ENCODE data around the gene DNAJB11.
A peak's percentile ranks its signal among the peaks of the same experiment; 100 is the strongest.
"Not testable (repeated sequence)": the region's sequence is repeated elsewhere in the genome, so short reads cannot be mapped to it uniquely, and the experiment has no call there.

DNAJB11 gene

DNA sequence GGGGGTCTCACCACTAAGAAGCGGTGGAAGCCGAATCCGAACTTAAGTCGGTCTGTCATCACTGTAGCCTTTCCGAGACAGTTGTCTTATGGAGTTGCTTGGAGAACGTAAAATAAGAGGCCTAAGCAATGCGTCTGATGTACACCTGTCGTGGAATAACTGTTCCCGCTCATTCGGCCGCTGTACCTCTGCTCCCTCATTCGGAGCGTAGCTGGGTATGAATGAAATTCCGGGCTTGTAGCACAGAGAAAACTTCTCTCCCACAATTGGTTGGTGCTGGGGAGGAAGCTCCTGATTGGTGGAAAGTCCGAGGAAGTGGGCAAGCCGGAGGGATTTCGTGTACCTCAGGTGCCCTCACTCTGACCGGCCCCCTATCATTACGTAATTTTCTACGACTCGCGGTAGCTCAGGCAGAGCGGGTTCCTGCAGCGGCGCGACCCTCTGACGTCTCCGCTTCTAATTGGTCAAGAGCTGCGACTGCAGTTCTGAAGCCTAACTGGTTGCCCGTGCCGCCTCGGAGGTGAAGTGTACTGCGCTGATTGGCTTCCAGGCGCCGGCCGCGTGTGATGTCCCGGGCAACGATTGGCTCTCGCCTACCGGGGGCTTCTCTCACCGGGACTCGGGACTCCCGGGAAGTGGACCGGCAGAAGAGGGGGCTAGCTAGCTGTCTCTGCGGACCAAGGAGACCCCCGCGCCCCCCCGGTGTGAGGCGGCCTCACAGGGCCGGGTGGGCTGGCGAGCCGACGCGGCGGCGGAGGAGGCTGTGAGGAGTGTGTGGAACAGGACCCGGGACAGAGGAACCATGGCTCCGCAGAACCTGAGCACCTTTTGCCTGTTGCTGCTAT is at the start of gene DNAJB11:
Gene DNAJB11, plus strand, starts transcription at position 625 of the 845 bp plus-strand sequence. Its CDS starts 178 bp downstream, at position 803.
- Histone ChIP-seq H3K27ac (ENCODE audit: low read length) (peak within 1 kb of the TSS; percentile 94), H3K4me1 (ENCODE audit: control insufficient read depth in 1 of 2, insufficient read depth in 2 of 2, low read length in 2 of 2) (peaks cover 15 to 32% of the 10 kb centered on the region in 2 donors), H3K9me3 (ENCODE audit: control insufficient read depth in 1 of 2, low read length in 2 of 2) (no peaks in the 10 kb centered on the region), H3K4me3 (ENCODE audit: low read depth in 1 of 2, low read length in 2 of 2) (peak within 1 kb of the TSS; percentile 95 to 96), H3K36me3 (ENCODE audit: control insufficient read depth in 1 of 2, insufficient read depth in 2 of 2, low read length in 2 of 2) (peaks cover 12 to 14% of the 10 kb centered on the region in 2 donors), H3K27me3 (ENCODE audit: low read depth, low read length) (no peaks in the 10 kb centered on the region)

DNA sequence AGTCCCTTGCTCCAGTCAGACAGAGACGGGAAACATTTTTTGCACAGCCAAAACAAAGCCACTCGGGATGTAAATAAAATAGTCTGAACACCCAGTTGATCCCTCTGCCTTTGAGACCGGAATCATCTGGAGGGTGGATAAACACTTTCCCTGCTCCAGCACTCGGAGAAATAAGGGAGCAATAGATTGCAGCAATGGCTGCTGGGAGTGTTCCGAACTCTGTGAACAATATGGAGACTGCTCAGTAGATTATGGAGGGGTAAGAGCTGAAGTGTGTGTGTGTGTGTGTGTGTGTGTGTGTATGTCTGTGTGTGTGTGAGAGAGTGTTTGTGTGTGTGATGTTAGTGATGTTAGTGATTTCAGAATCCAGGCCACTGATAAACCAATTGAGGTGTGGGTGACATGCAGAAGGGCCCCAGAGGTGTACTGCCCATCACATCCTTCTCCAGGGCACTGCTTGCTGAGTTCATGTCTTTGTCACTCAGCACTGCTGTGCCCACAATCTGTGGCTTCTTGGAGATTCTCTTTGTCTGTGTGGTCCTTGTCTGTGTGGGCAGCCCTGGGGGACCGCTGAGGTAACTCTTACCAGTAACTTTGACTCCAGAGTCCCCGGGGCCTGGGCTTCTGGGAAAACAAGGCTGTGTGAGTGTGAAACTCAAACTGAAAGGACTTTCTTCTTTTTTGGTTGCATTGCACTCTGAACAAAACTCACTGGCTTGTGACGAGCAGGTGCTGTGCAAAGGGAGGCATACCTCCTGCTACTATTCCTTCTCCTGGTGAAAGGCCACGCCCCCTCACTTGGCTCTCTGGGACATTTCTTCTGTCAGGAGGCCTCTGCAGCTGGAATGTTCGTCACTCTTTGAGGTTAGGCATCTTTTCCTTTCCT is 49.3 kb upstream of the DNAJB11 start:
- H3K27ac ChIP-seq (ENCODE audit: low read length) = no peak overlapping the region
- no peaks in the 10 kb centered on the region for H3K4me1 ChIP-seq (ENCODE audit: control insufficient read depth in 1 of 2, insufficient read depth in 2 of 2, low read length in 2 of 2)
- H3K9me3 ChIP-seq (ENCODE audit: control insufficient read depth in 1 of 2, low read length in 2 of 2) = peaks cover 0 to 6% of the 10 kb centered on the region in 2 donors
- H3K27me3 ChIP-seq (ENCODE audit: low read depth, low read length) = no peaks in the 10 kb centered on the region
- no peak overlapping the region for H3K4me3 ChIP-seq (ENCODE audit: low read depth in 1 of 2, low read length in 2 of 2)
- no peaks in the 10 kb centered on the region for H3K36me3 ChIP-seq (ENCODE audit: control insufficient read depth in 1 of 2, insufficient read depth in 2 of 2, low read length in 2 of 2)

DNA sequence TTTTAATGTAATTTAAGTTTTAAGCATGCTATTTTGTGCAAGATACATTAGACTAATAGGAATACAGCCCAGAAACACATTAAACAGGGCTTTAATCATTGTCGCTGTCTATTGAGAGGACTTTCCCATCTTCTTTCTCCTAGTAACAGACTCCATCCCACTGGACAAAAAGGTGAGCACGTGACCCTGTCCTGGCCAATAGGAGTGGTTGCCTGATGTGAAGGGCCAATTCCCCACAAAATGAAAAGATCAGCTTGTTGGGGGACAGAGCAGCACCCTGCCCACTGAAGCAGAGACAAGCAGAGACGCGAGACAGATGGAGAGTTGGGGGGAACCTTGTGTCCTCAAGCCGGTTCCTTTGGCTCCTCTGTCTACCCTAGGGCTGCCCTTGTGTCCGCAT is 47.5 kb upstream of the DNAJB11 start:
- no peaks in the 10 kb centered on the region for H3K4me1 ChIP-seq (ENCODE audit: control insufficient read depth in 1 of 2, insufficient read depth in 2 of 2, low read length in 2 of 2)
- no peak overlapping the region for H3K4me3 ChIP-seq (ENCODE audit: low read depth in 1 of 2, low read length in 2 of 2)
- no peak overlapping the region for H3K27ac ChIP-seq (ENCODE audit: low read length)
- H3K9me3 ChIP-seq (ENCODE audit: control insufficient read depth in 1 of 2, low read length in 2 of 2) = no peaks in the 10 kb centered on the region
- H3K36me3 ChIP-seq (ENCODE audit: control insufficient read depth in 1 of 2, insufficient read depth in 2 of 2, low read length in 2 of 2) = no peaks in the 10 kb centered on the region
- H3K27me3 ChIP-seq (ENCODE audit: low read depth, low read length) = no peaks in the 10 kb centered on the region

DNA sequence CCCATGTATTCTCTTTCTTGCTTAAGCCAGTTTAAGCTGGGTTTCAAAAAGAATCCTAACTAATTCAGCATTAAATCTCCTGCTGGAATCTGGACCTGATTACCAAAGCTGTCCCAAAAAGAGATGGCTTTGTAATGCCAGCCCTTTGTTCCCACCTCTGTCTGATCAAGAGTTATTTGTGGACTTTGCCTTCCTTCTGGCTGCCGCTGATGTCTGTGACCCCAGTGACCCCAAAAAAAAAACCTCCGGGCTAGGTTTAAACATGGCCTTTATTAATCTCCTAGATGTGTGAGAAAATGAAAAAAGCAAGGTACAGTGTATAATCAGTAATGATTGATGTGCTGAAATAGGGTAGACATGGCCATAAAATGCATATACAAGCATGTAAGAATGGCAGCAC is 47.1 kb upstream of the DNAJB11 start:
- no peaks in the 10 kb centered on the region for H3K4me1 ChIP-seq (ENCODE audit: control insufficient read depth in 1 of 2, insufficient read depth in 2 of 2, low read length in 2 of 2)

DNA sequence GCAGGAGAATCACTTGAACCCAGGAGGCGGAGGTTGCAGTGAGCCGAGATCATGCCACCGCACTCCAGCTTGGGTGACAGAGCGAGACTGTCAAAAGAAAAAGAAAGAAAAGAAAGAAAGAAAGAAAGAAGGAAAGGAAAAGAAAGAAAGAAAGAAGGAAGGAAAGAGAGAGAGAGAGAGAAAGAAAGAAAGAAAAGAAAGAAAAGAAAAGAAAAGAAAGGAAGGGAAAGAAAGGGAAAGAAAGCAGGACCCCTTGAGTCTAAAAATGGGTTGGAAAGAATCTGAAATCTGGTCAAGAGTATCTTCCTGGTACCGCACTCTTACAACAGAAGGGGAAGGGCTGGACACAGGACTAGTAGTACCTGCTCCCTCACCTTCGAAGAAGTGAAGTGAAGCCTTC is 45.9 kb upstream of the DNAJB11 start:
- H3K4me1 ChIP-seq (ENCODE audit: control insufficient read depth in 1 of 2, insufficient read depth in 2 of 2, low read length in 2 of 2) = no peaks in the 10 kb centered on the region
- no peaks in the 10 kb centered on the region for H3K27me3 ChIP-seq (ENCODE audit: low read depth, low read length)
- no peak overlapping the region for H3K27ac ChIP-seq (ENCODE audit: low read length)
- no peak overlapping the region for H3K4me3 ChIP-seq (ENCODE audit: low read depth in 1 of 2, low read length in 2 of 2)
- H3K36me3 ChIP-seq (ENCODE audit: control insufficient read depth in 1 of 2, insufficient read depth in 2 of 2, low read length in 2 of 2) = no peaks in the 10 kb centered on the region
- no peaks in the 10 kb centered on the region for H3K9me3 ChIP-seq (ENCODE audit: control insufficient read depth in 1 of 2, low read length in 2 of 2)

More for the DNA sequence above, 47.1 kb upstream of the DNAJB11 start:
- no peak overlapping the region for H3K27ac ChIP-seq (ENCODE audit: low read length)
- no peaks in the 10 kb centered on the region for H3K27me3 ChIP-seq (ENCODE audit: low read depth, low read length)
- no peak overlapping the region for H3K4me3 ChIP-seq (ENCODE audit: low read depth in 1 of 2, low read length in 2 of 2)
- H3K36me3 ChIP-seq (ENCODE audit: control insufficient read depth in 1 of 2, insufficient read depth in 2 of 2, low read length in 2 of 2) = no peaks in the 10 kb centered on the region
- H3K9me3 ChIP-seq (ENCODE audit: control insufficient read depth in 1 of 2, low read length in 2 of 2) = no peaks in the 10 kb centered on the region

DNA sequence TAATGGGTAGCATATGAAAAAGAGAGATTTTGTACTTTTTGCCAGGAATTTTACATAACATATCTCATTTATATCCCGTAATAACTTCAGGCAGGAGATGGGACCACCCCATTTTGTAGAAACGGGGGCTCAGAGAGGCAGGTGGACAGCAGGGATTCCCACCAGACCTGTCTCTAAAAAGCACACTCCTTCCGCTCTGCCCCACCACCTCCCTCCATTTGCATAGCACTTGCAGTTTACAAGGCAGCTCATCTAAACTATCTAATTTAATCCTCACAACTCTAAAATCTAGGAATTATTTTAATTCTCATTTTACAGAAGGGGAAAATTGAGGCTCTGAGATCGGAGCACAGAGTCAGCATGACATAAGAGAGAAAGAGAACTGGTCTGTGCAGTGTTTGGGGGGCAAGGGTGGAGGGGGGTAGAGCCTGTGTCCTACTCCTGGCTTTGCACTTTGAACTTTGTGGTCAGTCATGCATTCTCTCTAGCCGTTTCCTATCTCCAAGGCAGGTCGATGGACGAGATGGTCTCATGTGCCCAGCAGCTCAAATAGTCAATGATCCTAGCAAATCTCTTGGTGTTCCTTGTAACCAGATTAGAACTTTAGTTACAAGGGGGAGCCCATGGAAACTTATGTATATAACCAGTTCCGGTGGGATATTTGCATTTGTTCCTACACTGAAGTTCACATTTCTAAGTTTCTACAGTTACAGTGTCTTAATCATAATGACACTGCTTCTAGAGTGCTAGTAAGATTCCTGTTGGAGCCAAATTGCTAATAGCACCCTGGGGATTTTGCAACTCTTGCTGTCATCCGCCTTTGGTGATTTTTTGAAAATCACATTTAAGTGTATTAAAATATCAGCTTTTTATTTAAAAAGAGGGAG is 44.9 kb upstream of the DNAJB11 start:
- no peaks in the 10 kb centered on the region for H3K4me1 ChIP-seq (ENCODE audit: control insufficient read depth in 1 of 2, insufficient read depth in 2 of 2, low read length in 2 of 2)
- no peak overlapping the region for H3K4me3 ChIP-seq (ENCODE audit: low read depth in 1 of 2, low read length in 2 of 2)

DNA sequence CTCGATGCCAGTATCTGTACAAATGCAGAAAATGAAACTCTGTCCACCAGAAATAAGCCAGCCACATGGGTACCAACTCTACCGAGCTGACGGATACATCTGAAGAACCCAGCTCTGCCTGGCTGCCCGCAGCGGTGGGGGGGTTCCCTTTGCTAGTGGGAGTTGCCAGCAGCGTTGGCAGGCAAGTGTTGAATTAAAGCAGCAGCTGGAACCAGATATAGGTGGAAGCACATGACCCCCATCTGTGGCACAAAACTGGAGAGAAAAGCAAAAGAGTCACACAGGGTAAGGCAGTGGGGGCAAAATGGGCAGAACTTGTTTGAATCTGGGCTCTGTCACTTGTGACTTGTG is 44.3 kb upstream of the DNAJB11 start:
- Histone ChIP-seq H3K27me3 (ENCODE audit: low read depth, low read length) (no peaks in the 10 kb centered on the region), H3K27ac (ENCODE audit: low read length) (no peak overlapping the region), H3K9me3 (ENCODE audit: control insufficient read depth in 1 of 2, low read length in 2 of 2) (no peaks in the 10 kb centered on the region), H3K36me3 (ENCODE audit: control insufficient read depth in 1 of 2, insufficient read depth in 2 of 2, low read length in 2 of 2) (no peaks in the 10 kb centered on the region), H3K4me3 (ENCODE audit: low read depth in 1 of 2, low read length in 2 of 2) (no peak overlapping the region), H3K4me1 (ENCODE audit: control insufficient read depth in 1 of 2, insufficient read depth in 2 of 2, low read length in 2 of 2) (no peaks in the 10 kb centered on the region)

More for the DNA sequence above, 44.9 kb upstream of the DNAJB11 start:
- no peaks in the 10 kb centered on the region for H3K36me3 ChIP-seq (ENCODE audit: control insufficient read depth in 1 of 2, insufficient read depth in 2 of 2, low read length in 2 of 2)
- no peak overlapping the region for H3K27ac ChIP-seq (ENCODE audit: low read length)
- H3K9me3 ChIP-seq (ENCODE audit: control insufficient read depth in 1 of 2, low read length in 2 of 2) = no peaks in the 10 kb centered on the region
- H3K27me3 ChIP-seq (ENCODE audit: low read depth, low read length) = no peaks in the 10 kb centered on the region

DNA sequence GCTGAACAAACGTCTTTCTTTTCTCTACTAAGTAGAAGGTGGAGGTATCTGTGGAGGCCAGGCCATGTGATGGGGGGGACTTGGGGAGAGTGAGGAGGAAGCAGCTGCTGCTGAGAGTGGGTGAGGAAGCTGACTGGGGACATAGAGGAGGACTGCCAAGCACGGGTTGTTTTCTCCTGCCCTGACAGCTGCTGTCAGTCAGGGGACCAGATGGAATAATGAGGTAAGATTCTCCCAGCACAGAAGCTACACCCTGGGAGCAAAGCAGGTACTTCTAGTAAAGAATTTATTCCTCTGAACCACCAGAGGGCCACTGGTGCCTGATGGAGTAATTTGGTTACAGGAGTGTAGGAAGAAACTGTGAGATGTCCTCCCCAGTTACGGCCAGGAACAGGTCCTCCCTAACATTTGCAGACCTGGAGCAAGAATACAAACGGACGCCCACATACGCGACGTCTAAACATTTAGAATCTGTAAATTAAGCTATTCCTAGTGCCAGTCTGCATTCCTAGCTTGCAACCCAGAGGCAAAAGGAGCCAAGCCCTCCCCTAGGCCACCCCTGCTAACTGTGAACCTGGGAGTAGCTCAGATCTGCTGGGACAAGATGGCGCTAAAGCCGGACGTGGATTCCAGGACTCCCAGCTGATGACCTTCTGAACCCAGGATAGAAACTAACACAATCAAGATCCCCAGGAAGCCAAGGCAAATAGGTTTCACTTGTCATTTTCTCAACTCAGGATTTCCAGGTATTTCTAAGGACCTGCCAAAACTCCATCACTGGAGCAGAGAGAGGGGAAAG is 41.1 kb upstream of the DNAJB11 start:
- H3K27me3 ChIP-seq (ENCODE audit: low read depth, low read length) = no peaks in the 10 kb centered on the region
- no peaks in the 10 kb centered on the region for H3K36me3 ChIP-seq (ENCODE audit: control insufficient read depth in 1 of 2, insufficient read depth in 2 of 2, low read length in 2 of 2)
- no peaks in the 10 kb centered on the region for H3K4me1 ChIP-seq (ENCODE audit: control insufficient read depth in 1 of 2, insufficient read depth in 2 of 2, low read length in 2 of 2)
- H3K9me3 ChIP-seq (ENCODE audit: control insufficient read depth in 1 of 2, low read length in 2 of 2) = no peaks in the 10 kb centered on the region
- H3K27ac ChIP-seq (ENCODE audit: low read length) = no peak overlapping the region
- no peak overlapping the region for H3K4me3 ChIP-seq (ENCODE audit: low read depth in 1 of 2, low read length in 2 of 2)

DNA sequence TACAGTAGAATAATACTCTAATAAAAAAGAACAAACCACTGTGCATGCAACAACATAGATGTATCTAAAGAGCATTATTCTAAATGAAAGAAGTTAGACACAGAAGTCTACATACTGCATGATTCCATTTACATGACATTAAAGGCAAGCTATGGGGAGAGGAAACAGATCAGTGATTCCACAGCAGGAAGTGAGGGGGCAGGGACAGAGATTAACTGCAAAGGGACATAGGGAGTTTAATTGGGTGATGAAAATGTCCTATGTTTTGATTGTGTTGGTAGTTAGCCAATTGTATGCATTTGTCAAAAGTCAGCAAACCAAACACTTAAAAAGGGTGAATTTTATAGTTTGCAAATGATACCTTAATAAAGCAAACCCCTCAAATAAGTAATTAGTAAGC is 40.1 kb upstream of the DNAJB11 start:
- Histone ChIP-seq H3K4me1 (ENCODE audit: control insufficient read depth in 1 of 2, insufficient read depth in 2 of 2, low read length in 2 of 2) (no peaks in the 10 kb centered on the region), H3K27ac (ENCODE audit: low read length) (no peak overlapping the region), H3K4me3 (ENCODE audit: low read depth in 1 of 2, low read length in 2 of 2) (no peak overlapping the region)

DNA sequence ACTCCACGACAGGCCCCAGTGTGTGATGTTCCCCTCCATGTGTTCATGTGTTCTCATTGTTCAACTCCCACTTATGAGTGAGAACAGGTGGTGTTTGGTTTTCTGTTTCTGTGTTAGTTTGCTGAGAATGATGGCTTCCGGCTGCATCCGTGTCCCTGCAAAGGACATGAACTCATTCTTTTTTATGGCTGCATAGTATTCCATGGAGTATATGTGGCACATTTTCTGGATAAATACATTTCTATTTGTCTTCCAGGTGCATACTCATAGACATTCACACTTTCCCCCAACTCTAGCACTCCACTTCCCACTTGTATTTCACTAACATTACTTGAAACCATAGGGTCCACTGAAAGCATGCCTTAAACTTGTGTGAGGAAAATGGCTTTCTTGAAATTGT is 38.8 kb upstream of the DNAJB11 start:
- not testable (repeated sequence) for H3K36me3 ChIP-seq (ENCODE audit: control insufficient read depth in 1 of 2, insufficient read depth in 2 of 2, low read length in 2 of 2); H3K27me3 ChIP-seq (ENCODE audit: low read depth, low read length); H3K4me3 ChIP-seq (ENCODE audit: low read depth in 1 of 2, low read length in 2 of 2); H3K9me3 ChIP-seq (ENCODE audit: control insufficient read depth in 1 of 2, low read length in 2 of 2); H3K4me1 ChIP-seq (ENCODE audit: control insufficient read depth in 1 of 2, insufficient read depth in 2 of 2, low read length in 2 of 2); H3K27ac ChIP-seq (ENCODE audit: low read length)

More for the DNA sequence above, 40.1 kb upstream of the DNAJB11 start:
- H3K9me3 ChIP-seq (ENCODE audit: control insufficient read depth in 1 of 2, low read length in 2 of 2) = no peaks in the 10 kb centered on the region
- no peaks in the 10 kb centered on the region for H3K27me3 ChIP-seq (ENCODE audit: low read depth, low read length)
- no peaks in the 10 kb centered on the region for H3K36me3 ChIP-seq (ENCODE audit: control insufficient read depth in 1 of 2, insufficient read depth in 2 of 2, low read length in 2 of 2)

Measured in muscle layer of duodenum (tissue), 2 donors.